LNCAP (cell line): ENCODE data around the gene MYOT.

Source experiments
- TF ChIP-seq, protein P1 (sequence below): fragments of 450-650 bp; IDR thresholded peaks from 2 replicates; pipeline ENCODE4 v1.5.1; 2017; ENCODE audit warnings: mild to moderate bottlenecking

Gene MYOT

DNA sequence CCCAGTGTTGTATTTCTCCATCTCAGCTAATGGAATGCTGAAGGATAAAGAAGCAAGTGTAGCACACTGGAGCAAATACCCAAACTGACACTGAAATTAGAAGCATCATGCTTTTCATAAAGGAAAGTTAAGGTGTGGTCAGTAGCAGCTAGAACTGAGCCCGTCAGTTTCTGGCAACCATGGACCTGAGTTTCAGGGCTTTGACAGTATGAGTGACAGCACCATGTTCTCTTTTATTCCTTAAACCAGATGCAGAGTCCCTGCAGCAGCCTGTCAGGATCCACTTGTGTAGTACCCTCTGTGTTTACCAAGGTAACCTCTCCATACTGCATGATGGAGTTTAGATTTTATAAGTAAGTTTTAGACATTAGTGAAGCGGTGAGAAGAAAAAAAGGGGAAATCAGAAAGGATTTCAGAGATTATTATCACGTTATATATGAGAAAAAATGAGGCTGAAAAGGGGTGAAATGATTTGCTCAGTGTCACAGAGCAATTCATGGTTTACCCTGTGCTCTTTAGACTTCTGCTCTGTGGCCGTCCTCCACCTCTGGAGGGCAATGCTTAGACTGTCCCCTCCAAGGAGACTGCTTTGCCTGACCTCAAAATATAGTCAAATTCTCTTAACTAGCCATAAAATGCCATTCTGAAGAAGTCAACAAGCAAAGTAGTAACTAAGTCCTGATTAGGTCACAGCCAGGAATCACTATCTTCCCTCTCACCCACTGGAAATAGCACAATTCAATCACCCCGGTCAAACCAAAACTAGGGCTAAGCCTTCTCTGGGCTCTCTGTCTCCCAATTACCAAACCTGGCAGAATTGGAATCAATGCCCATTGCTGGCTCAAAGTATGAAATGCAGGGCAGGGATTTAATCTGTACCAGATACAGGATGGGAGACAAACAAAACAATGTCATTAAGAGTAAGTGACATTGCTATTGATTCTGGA is 10.5 kb upstream of the MYOT start:
- TF ChIP-seq, protein P1, sequence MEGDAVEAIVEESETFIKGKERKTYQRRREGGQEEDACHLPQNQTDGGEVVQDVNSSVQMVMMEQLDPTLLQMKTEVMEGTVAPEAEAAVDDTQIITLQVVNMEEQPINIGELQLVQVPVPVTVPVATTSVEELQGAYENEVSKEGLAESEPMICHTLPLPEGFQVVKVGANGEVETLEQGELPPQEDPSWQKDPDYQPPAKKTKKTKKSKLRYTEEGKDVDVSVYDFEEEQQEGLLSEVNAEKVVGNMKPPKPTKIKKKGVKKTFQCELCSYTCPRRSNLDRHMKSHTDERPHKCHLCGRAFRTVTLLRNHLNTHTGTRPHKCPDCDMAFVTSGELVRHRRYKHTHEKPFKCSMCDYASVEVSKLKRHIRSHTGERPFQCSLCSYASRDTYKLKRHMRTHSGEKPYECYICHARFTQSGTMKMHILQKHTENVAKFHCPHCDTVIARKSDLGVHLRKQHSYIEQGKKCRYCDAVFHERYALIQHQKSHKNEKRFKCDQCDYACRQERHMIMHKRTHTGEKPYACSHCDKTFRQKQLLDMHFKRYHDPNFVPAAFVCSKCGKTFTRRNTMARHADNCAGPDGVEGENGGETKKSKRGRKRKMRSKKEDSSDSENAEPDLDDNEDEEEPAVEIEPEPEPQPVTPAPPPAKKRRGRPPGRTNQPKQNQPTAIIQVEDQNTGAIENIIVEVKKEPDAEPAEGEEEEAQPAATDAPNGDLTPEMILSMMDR: no peak

DNA sequence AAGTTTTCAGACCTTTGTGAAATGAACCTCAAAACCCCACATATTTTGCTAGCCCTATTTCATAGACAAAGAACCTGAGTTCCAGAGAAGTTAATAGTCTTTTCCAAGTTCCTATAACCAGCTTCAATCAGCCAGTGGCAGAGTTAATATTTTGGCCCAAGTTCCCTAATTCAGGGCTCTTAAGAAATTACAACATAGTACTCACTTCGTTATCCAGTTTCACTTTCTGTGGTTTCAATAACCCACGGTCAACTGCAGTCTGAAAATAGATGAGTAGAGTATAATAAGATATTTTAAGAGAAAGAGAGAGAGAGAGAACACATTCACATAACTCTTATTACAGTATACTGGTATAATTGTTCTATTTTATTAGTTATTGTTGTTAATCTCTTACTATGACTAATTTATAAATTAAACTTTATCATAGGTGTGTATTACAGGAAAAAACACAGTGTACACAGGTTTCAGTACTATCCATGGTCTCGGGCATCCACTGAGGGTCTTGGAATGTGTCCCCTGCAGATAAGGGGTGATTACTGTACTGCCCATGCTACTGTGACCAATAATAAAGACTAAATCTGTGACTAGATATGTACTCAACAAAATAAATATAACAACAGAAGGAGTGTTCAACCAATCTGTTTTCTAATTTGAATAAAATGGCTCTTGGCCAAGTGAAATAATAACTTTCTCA is 9.3 kb upstream of the MYOT start:
- TF ChIP-seq, protein P1: no peak

DNA sequence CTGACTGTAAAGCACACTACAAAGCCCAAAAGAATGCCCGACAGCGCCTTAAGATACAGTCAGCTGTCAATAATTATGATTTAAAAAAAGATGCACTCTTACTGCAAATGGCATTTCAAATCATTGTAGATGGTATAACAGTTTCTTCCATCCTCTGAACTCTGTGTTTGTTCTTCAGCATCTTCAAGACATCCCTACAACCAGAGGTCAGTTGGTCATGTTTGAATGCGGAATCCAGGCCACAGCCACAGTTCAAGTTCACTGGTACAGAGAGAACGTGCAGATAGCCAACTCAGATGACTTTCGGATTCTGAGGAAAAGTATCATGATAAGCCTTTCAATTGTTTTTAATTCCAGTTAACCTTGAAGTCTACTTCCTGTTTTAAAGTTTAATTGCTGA is 8.7 kb upstream of the MYOT start:
- TF ChIP-seq, protein P1: no peak

DNA sequence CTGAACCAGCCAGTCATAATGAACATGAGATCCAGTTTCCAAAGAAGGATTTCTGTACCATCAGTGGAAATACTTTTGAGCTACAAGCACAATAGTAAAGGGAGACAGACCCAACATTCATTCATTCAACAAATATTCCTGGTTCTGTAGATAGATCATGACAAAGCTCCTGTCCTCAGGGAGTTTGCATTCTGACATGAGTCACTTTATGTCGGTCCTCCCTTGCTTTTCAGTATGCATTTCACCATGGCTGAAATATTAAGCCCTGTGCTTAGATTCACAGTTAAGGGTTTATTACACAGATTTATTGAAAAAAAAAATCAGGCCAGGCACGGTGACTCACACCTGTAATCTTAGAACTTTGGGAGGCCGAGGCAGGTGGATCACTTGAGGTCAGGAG is 5.4 kb upstream of the MYOT start:
- TF ChIP-seq, protein P1: no peak

DNA sequence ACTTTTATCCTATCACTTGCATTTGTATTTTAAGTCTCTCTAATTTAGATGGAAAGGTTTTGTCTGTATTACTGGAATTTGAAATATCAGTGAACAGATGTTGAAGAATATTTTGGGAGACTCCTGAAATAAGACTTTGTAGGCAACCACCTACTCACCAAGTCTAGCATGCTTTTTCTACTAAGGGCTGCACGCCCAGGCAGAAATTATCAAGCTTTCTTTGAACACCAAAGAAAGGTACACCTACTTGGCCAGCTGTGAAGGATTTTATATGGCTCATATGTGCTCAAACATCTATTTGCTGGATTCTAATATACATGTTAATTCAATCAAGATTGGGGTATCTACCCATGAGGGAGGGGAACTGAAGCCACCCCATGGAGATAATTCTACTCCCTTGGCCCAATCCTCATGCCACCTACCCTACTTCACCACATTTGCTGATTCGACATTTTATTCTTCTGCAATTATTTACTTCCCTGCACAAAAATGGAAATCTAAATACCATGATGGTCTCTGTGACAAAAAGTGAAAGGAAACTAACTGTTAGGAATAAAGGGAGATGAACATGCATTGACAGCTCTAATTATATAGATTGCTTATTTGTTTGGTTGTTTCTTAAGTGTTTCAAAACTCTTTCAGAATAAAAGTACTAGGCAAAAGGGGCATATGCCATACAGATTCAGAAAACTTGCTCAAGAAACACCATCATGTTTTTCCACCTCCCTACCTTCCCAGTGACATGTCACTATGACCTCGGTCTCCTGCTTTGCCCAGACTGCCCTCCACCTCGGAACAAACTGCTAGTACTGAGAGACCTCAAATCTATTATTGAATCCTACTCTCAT is 895 bp upstream of the MYOT start:
- TF ChIP-seq, protein P1: no peak

DNA sequence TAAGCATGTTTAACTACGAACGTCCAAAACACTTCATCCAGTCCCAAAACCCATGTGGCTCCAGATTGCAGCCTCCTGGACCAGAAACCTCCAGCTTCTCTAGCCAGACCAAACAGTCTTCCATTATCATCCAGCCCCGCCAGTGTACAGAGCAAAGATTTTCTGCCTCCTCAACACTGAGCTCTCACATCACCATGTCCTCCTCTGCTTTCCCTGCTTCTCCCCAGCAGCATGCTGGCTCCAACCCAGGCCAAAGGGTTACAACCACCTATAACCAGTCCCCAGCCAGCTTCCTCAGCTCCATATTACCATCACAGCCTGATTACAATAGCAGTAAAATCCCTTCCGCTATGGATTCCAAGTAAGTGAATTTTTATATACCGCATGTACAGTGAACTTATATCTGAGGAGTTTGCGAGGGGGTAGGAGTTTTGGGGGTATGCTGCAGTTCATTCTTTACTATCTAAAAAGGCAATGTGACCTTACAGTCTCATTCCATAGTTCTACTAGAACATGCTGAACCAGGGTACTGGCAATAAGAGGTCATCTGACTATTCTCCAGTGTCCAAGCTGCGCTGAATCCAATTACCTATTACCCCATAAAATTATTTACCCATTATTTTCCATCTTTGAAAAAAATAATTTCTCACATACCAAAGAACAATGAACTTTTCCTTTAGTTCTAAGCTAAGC is 3.1 kb downstream of the MYOT start:
- TF ChIP-seq, protein P1: no peak

DNA sequence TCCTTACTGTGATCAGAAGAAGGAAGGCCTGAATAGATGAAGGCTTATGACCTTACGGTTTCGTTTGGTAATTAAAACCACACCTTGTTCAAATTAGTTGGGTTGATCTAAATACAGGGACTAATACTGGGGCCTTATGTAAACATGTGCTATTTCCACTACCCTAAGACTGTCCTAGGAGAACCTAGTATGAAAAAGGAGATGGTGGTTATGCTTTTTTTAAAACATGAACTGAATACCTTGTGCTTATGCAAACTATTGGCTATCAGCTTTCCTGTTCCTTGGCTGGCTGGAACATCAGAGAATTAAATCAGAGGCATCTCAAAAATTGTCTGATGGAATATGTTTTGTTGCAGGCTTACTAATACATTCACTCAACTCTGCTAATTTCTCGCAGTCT is 3.9 kb downstream of the MYOT start:
- TF ChIP-seq, protein P1: no peak
